Activated CD4-positive, alpha-beta T cell treated with anti-CD3 and anti-CD28 coated beads, Interleukin-2, amount 50 U/mL, for 1 hour (primary cell): Measurements from ENCODE around the gene GSTO2.

ENCODE experiments used
- DNase-seq: peaks from one replicate; pipeline ENCODE4 v3.0.0-alpha.2; 2020

The GSTO2 gene

DNA sequence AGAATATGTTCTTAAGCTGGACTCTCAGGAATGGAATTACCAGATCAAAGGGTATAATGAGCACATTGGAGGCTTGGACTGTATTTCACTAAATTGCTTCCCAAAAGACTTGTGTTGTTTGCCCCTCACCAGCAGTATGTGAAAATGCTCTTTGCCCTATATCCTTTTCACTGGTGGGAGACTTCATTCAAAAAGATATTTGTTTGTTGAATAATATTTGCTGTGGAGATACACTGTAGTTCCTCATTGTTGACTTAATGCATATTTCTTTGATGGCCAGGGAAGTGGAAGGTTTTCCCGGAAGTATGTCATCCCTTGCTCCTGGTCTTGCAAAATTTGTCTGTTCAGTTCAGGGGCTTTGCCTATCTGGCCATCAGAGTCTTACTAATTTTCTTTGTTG lies 19.4 kb downstream of the GSTO2 start:
- DNase-seq: no peak

DNA sequence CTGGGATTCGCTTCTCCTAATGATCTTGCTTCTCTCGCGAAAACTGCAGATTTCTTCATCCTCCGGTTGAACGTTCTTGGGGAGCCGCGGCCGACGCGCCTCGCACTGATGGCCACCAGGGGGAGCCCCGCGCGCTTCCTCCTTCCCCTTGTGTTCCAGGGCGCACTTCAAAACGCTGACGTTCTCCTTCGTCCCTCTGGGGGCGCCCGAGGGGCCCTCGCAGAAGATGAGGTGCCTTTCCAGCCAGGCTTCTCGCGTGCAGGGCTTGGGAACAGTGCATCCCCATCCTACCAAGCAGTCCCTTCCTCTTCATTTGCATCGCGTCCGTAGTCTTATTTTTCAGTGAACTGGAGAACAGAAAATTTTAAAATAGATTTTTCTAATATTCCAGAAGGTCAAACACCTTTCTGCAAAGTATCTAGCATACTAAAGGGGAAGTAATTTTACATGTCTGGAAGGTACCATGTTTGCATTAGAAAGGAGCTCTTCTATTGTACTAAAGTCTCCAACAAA lies 22.5 kb downstream of the GSTO2 start:
- DNase-seq: peak; percentile 89

DNA sequence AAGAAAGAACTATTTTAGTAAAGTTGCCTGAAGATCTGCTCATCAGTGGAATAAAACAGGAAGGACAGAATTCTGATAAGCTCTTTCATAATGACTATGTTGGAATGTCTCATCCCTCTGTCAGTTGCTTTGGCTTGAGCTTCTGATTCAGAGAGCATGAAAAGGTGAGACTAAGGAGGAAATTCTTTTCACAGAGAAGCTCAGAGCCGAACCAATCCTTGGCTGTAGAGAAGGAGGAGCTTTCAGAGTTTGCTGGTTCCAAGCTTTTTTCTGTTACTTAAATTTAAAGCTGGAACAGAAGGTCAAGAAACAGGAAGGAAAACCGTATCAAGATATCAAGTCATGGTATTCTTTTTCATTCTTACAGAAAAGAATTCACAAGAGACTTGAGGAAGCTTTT lies 24.0 kb downstream of the GSTO2 start:
- DNase-seq: no peak

DNA sequence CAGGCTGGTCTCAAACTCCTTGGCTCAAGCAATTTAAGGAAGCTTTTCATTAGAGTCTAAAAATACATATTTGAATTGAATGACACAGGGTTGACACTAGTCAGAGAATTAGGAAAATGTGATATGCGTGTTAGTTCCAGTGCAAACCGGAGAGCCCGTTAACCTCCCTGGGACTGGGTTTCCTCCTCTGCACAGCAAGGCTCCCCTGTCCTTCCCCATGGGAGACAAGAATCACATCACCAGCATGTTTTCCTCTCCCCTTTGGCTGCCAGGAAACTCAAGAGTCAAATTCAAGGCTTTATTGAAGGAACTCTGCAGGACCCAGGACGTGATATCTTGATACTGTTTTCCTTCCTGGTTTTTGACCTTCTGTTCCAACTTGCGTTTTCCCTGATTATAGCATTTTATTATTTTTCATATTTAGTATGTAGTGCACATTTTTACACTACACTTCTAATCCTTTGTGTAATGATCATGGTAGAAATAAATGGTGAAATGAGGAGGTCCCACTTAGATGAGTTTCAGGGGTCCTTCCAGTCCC lies 24.9 kb downstream of the GSTO2 start:
- no peak for DNase-seq

DNA sequence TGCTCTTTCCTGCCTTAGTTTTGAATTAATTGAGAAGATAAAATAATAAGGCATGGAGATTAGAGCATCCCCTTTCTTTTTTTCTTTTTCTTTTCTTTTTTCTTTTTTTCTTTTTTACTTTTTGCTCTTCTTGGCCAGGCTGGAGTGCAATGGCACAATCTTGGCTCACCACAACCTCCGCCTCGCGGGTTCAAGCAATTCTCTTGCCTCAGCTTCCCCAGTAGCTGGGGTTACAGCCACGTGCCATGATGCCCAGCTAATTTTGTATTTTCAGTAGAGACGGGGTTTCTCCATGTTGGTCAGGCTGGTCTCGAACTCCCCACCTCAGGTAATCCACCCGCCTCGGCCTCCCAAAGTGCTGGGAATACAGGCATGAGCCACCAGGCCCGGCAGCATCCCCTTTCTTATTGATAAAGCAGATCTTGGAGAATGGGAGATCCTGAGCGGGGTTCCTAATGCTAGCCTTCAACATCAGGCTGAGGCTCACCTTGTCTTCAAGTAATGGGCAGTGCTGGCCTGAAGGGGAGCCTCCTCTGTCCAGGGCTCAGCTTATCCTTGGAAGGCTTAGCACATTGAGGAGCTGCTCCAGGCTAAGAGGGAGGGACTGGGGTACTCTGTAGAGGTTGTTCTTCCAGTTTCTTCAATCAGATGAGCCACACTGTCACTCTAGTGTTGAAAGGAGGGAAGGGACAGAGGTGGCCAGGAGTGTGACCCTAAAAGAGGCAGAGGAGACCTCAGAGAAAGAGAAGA lies 27.9 kb downstream of the GSTO2 start:
- no peak for DNase-seq

DNA sequence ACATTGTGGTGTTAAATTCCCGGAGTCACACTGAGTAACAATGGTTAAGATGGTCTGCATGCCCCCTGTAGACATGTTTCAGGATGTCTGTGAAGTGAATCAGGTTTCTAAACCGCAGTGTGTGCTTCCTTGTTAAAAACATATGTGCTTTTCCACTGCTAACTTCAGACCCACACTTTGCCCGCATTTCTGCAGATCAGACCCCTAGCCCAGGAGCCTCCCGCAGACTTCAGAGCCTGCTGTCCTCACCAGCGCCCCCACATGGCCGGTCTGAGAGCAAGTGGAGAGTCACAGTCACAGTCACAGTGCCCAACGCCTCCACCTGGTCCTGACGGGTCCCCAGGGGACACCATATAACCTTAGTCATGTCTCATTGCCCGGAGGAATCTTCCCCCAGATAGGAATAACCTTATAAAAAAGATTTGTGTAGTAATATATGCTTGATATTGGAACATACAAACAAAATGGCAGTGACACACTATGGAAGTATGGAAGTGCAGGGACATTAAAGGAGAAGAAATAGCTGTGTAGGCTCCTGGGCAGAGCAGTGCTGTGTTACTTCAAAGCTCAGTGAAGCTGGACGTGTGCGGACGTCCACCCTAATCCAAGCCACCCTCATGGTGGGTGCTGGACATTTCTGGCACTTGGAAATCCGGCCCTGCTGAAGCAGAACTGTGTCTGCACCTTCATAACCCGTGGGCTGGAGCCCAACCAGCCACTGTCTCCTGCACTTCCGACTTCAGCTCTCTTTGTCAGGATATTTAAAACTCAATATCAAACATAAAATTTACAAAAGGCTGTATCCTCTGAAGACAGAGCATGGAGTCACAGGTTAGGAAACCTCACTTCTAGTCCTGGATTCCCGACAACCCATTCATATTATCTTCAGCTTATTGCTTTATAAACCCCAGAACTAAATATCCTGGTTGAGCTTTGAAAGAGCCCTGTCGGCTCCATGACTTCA lies 29.0 kb downstream of the GSTO2 start:
- DNase-seq: peak; percentile 29

DNA sequence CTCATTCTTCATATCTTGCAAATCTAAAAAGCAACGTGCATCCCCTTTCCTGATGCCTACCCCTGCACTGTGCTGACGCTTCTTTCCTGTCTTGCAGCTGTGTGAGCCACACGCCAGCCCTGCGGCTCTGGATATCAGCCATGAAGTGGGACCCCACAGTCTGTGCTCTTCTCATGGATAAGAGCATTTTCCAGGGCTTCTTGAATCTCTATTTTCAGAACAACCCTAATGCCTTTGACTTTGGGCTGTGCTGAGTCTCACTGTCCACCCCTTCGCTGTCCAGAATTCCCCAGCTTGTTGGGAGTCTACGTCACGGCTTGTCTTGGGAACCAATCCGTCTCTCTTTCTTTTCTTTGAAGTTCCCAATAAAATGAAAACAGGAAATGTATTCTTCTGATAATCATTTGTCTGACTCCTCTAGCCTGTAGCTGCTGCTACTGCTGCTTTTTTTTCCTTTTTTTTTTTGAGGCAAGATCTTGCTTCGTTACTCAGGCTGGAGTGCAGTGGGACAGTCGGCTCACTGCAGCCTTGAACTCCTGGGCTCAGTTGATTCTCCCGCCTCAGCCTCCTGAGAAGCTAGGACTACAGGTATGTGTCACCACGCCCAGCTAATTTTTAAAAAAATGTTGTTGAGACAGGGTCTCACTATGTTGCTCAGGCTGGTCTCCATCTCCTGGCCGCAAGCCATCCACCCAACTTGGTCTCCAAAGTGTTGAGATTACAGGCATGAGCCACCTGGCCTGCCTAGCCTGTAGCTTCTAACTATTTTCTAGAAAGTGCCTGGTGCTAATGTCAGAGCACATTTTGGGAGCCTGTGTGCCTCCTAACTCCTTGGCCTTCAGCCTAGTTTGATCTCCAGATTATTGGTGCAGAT lies 30.3 kb downstream of the GSTO2 start:
- no peak for DNase-seq

DNA sequence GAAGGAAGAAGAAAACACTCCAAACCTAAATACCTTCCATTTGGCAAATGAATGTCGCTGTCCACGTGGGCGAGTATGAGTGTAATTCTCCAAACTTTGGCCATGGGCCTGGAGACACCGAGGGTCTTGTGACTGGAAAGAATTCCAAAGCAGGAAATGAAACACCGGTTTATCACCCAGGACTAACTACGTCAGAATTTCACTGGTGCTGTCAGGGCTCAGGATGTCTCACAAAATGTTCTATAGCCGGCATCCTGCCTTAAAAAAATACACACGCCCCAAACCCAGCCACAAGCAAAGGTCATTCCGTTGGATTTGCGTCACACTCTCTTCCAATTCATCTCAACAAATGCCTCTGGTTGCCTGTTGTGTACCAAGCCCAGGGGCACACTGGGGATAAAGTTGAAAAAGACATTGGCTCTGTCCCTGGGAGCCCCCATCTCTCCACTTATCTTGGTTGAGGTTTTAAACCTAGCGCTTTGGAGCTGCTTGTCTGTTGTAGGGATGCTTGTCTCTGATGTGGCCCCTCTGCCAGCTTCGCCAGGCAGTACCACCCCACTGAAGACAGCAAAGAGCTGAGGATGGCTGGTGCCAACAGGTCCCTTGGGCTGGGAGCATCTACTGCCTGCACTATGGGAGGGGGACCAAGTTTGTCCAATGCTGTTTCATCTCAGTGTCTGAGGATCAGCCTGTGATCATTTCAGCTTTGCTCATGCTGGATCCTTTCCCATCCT lies 31.2 kb downstream of the GSTO2 start:
- no peak for DNase-seq

DNA sequence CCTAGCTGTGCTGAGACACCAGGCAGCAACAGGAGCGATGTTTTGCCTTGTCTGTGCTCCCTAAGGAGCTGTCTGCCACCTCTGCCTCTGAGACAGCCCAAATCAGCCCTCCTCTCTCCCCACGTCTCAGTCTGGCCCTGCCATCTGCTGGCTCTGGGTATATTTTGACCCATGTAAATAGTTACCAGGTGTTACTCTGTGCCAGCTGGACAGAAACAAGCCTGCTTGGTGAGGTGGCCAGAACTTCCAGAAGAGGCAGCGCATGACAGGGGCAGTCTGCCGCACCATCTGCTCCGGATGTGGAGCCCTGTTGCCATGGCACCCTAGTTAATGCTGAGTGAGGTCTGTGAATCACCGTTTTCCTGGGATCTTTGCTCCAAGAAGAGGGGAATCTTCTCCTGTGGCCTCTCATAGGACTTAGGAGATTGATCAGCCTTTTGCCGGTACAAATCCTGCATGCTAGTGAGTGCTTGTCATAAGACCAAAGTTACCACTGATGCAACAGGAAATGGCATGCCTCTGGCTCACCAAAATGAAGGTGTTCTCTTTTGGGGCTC lies 31.8 kb downstream of the GSTO2 start:
- no peak for DNase-seq

DNA sequence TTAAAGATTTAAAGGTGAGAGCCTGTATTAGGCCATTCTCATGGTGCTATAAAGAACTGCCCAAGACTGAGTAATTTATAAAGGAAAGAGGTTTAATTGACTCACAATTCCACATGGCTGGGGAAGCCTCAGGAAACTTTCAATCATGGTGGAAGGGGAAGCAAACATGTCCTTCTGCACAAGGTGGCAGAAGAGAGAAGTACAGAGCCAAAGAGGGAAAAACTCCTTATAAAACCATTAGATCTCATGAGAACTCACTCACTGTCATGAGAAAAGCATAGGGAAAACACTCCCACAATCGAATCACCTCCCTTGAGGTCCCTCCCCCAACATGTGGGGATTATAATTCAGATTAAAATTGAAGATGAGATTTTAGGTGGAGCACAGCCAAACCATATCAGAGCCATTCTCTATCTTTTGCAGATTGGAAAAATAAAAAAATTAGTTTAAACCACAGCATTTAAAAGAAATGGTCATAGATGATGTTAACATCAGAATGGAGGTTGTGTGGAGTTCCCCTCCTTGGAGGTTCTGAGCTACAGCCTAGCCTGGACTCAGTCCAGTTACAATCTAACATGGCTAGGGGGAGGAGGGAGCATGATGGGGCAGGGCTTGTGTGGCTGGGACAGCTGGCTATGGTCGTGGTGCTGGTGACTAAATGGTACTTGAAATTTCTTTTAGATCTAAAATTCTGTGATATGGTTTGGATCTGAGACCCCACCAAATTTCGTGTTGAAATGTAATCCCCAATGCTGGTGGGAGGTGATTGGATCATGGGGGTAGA lies 33.1 kb downstream of the GSTO2 start:
- no peak for DNase-seq

DNA sequence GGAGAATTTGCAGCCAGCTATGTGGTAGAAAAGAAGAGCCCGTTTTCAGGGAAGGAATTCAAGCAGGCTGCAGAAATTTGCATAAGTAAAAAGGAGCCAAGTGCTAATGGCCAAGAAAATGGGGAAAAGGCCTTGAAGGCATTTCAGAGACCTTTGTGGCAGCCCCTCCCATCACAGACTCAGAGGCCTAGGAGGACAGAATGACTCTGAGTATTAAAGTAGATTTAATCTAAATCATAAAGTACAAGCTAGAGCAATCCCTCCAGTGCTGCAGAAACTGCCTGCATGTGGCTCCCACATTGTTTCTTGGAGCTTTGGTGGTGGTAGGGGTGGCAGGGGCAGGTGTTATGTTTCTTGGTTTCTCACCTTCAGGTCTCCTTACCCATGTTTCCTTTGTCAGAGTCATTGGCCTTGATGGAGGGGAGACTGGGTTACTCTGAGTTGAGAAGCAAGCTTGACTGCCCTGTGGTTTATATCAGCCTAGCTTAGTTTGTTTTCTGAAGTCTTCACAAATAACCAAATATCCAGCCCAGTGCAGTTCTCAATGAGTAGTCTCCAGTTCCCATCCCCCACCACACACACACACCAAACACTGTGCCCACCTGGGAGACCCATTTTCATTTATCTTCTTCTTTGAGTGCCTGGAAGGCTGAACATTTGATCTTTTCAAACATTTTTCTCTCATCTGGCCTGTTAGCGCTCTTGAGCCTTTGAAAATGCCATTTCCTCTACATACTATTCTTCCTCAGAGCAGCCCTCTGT lies 34.8 kb downstream of the GSTO2 start:
- DNase-seq: no peak

DNA sequence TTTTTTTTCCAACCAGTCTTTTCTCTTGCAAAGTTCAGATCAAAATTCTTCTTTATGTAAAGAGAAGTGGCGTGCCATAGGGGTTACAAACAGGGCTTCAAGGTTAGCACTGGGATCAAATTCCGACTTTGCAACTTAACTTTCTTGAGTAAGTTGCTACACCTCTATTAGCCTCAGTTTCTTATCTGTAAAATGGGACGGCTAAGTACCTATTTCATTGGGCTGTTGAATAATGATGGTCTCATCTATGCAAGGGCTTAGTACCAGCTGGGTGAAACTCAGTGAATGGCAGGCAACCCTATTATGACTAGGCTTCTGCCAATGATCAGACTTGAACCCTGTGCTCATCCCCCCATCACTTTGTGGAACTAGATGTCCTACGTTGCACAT lies 35.4 kb downstream of the GSTO2 start:
- DNase-seq: no peak

DNA sequence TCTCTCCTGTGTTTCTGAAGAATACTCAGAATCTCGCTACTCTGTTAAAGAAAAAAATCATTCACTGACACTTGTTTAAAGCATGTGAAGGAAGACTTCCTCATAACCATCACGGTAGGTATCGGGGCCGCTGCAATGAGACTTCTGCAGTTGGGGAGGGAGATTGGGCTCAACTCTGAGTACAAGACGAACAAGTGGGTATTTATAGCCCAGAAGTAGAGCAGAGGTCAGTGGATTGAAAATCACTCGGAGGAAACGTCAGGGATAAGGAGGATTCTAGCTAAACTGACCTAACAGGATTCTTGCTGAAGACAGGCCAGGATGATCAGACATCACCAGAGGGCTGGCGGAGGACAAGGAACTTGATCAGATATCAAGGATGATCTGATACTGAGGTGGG lies 35.9 kb downstream of the GSTO2 start:
- no peak for DNase-seq

DNA sequence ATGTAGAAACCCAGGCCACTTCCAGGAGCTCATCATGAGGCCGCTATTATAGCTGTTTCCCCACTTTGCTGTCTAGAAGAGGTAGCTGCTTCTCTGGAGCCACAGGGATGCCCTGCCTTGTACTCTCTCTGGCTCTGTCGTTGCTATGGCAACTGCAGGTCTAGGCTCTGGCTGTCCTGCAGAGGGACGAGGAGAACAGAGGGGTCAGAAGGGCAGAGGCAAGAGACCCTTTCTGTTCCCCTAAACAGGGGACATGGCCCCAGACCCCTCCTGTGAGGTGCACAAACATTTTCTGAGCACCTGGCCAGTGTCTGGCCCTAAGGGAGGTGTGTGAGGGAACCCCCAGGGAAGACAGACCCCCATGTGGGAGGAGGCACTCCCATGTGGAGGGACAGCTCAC lies 37.9 kb downstream of the GSTO2 start:
- no peak for DNase-seq

DNA sequence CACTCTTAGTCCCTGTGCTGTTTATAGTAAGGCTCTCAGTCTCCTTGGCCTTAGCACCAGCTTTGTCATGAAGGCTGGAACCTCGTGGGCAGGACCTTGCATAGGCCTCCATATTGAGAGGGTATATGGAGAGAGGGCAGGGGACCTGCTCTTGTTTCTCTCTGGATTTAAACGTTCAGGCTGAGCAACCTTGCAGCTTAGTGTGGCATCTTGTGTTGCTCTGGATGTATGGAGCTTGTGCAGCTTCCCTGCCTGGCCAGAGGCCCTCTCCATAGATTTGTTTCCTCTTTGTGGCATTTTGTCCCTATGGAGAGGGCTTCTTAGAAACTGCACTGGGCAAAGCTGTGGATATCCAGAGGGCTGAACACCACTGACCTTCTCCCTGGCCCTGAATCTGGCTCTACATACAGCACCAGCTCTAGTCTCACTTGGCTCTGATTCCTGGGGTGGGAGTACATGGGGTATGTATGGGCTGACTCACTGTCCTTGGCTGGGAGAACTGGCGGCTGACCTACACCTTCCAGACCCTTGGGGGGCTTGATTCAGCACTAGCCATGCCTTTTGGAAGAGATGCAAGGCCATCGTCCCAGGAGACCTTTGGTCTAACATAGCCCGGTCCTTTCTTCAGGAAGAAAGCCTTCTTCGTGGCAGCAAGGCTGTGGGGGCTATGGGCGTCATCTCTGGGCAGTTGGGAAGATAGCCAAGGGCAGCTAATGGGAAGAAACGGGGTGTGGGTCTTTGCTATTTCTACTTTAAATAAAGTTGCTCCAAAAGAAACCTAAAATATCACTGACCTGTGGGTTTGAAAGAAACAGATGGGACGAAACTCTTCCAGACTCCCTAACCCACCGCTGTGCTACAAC lies 38.8 kb downstream of the GSTO2 start:
- no peak for DNase-seq

DNA sequence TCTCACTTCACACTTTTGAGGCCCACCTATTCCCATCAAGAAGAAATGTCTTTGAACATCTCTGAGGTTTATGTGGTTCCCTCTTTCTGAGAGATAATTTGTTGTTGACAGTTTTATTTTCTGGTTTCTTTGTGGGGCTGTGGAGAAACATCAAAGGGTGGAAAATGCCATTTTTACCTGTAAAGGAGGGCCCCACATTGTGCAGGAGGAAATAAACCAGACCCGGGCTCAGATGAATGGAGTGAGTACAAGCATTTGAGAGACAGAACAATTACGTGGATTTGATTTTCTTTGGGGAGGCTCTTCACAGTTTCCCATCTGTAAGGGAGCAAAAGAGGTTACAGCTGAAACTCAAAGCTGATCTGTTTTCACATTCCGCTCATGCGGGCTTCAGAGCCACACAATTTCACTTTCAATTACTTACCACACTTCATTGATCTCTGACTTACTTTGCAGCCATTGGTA lies 39.5 kb downstream of the GSTO2 start:
- DNase-seq: no peak

DNA sequence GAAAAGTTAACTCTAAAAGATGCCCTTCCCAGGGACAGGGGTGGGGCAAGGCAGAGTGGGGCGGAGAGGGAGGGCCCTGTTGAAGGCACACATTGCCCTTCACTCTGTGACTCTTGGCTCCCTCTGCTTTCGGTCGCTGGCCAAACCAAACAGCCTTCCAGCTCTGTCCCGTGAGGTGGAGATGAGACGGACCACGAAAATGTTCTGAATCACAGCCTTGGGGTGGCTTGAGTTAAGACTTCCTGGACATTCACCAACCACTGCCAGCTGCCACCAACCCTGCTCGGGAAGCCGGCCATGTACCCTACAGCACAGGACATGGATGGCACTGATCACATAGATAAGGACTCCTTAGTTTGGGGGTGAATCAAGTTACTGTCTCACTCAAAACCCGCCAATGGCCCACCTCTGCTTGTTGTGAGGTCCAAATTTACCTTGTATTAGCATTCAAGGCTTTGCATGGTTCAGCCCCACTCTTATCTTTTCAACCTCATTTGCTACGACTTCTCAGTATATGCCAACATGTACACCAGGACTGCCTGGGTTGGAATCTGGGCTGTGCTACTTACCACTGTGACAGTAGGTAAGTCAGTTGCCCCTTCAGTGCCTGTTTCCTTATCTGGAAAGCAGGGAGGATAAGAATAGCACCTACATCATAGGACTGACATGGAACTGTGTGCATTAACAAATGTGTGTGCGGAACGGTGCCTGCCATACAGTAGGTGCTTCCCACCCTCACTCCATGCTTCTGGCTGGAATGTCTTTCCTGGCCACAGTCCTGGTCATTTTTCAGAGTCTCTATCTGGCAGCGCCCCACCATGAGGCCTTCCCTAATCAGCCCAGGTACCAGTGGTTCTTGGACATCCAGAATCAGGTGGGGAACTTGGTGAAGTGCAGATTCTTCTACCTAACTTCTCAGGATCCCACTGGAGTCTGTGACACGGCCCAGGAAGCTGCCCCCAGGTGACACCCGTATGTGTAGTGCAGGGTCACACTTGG lies 41.3 kb downstream of the GSTO2 start:
- DNase-seq: no peak
